SU-DHL-6 (cell line): ENCODE data around the gene TM4SF1.

Experiments used
- EZH2phosphoT487 ChIP-seq: fragments of 200-600 bp; sonication (generic), shearing (Covaris generic); conservative IDR thresholded peaks from 2 replicates; pipeline ENCODE4 v1.6.1; 2018; ENCODE audit warnings: mild to moderate bottlenecking, antibody characterized with exemption, low read length, moderate library complexity, mixed read lengths
- TF ChIP-seq, protein P1 (sequence below): fragments of 200-600 bp; sonication (generic); IDR thresholded peaks from one replicate; pipeline ENCODE4 v1.5.1; 2017; ENCODE audit warnings: antibody characterized with exemption, mild to moderate bottlenecking, low read length, moderate library complexity; ENCODE audit not compliant: insufficient read depth, poor library complexity, severe bottlenecking

GRCh38 chr3:149327156-149327555 lies 50.3 kb downstream of the TM4SF1 start:
- no peak for TF ChIP-seq EZH2phosphoT487
- TF ChIP-seq, protein P1, sequence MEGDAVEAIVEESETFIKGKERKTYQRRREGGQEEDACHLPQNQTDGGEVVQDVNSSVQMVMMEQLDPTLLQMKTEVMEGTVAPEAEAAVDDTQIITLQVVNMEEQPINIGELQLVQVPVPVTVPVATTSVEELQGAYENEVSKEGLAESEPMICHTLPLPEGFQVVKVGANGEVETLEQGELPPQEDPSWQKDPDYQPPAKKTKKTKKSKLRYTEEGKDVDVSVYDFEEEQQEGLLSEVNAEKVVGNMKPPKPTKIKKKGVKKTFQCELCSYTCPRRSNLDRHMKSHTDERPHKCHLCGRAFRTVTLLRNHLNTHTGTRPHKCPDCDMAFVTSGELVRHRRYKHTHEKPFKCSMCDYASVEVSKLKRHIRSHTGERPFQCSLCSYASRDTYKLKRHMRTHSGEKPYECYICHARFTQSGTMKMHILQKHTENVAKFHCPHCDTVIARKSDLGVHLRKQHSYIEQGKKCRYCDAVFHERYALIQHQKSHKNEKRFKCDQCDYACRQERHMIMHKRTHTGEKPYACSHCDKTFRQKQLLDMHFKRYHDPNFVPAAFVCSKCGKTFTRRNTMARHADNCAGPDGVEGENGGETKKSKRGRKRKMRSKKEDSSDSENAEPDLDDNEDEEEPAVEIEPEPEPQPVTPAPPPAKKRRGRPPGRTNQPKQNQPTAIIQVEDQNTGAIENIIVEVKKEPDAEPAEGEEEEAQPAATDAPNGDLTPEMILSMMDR = no peak
